H54 (cell line): ENCODE results near the gene PSMD11.

Experiments used
- DNase-seq: peaks from one replicate; pipeline ENCODE4 v3.0.0; 2011; ENCODE audit warnings: low spot score, mixed read lengths; ENCODE audit not compliant: insufficient read length
- FAIRE-seq: peaks from 3 replicates; lab custom pipeline; 2011; peaks lifted over from hg19 to GRCh38; lab: Jason Lieb, UNC
- POLR2A ChIP-seq: IDR thresholded peaks from 2 replicates; pipeline ENCODE4 v1.6.1; 2011; ENCODE audit warnings: low read depth, mild to moderate bottlenecking, low read length

Gene PSMD11

GRCh38 chr17:32498391-32498790 is 54.1 kb downstream of the PSMD11 start:
- FAIRE-seq = no peak

GRCh38 chr17:32502013-32502412 is 57.7 kb downstream of the PSMD11 start:
- TF ChIP-seq POLR2A = no peak
- FAIRE-seq (no peak), DNase-seq (no peak)

More at GRCh38 chr17:32498391-32498790, 54.1 kb downstream of the PSMD11 start:
- TF ChIP-seq POLR2A = no peak
- DNase-seq = no peak

- TF ChIP-seq POLR2A = no peak
- DNase-seq (no peak), FAIRE-seq (no peak)
Measured at GRCh38 chr17:32502710-32503109, 58.4 kb downstream of the PSMD11 start.

- no peak for FAIRE-seq
- no peak for TF ChIP-seq POLR2A
- peak; percentile 56 for DNase-seq
Measured at GRCh38 chr17:32503251-32504165, 59.2 kb downstream of the PSMD11 start.

- FAIRE-seq = no peak
- no peak for DNase-seq
- peak; percentile 43 for TF ChIP-seq POLR2A
Measured at GRCh38 chr17:32504166-32504990, 60.1 kb downstream of the PSMD11 start.

- DNase-seq (no peak), FAIRE-seq (no peak)
- no peak for TF ChIP-seq POLR2A
Measured at GRCh38 chr17:32508926-32509325, 64.6 kb downstream of the PSMD11 start.

GRCh38 chr17:32510466-32510865 is 66.2 kb downstream of the PSMD11 start:
- no peak for TF ChIP-seq POLR2A
- DNase-seq = no peak
- FAIRE-seq = no peak

GRCh38 chr17:32512328-32512727 is 68.0 kb downstream of the PSMD11 start:
- no peak for FAIRE-seq

GRCh38 chr17:32513579-32513978 is 69.3 kb downstream of the PSMD11 start:
- DNase-seq (no peak), FAIRE-seq (no peak)
- TF ChIP-seq POLR2A = no peak

More at GRCh38 chr17:32512328-32512727, 68.0 kb downstream of the PSMD11 start:
- no peak for DNase-seq
- TF ChIP-seq POLR2A = no peak

- no peak for FAIRE-seq
- TF ChIP-seq POLR2A = no peak
- DNase-seq = no peak
Measured at GRCh38 chr17:32514606-32515005, 70.3 kb downstream of the PSMD11 start.

- no peak for FAIRE-seq
- TF ChIP-seq POLR2A = no peak
- no peak for DNase-seq
Measured at GRCh38 chr17:32515677-32516383, 71.5 kb downstream of the PSMD11 start.

- no peak for TF ChIP-seq POLR2A
- DNase-seq = no peak
- FAIRE-seq = no peak
Measured at GRCh38 chr17:32516450-32516849, 72.1 kb downstream of the PSMD11 start.

GRCh38 chr17:32516940-32517701 is 72.8 kb downstream of the PSMD11 start:
- no peak for TF ChIP-seq POLR2A
- DNase-seq (no peak), FAIRE-seq (no peak)
